Stimulated activated naive CD8-positive, alpha-beta T cell treated with anti-CD3 and anti-CD28 coated beads, Interleukin-15, amount 100 ng/mL, for 72 hours (primary cell): ENCODE data around the gene DGKE.
A peak's percentile ranks its signal among the peaks of the same experiment; 100 is the strongest.

Source experiments
- ATAC-seq: fragments of 150-1000 bp; cut with Tn5 transposase; 2 replicates; pipeline ENCODE4 v1.10.0; 2021; ENCODE audit warnings: mild to moderate bottlenecking, moderate library complexity
- DNase-seq, 2 donors: peaks; one replicate each; pipeline ENCODE4 v3.0.0; 2021 to 2022
- H3K27ac Mint-ChIP-seq, 2 donors: one replicate each; pipeline ENCODE4 v1.8.0; 2022; ENCODE audit warnings: mild to moderate bottlenecking in 2 of 2, mixed read lengths in 2 of 2, moderate library complexity in 2 of 2
- H3K27me3 Mint-ChIP-seq: one replicate; pipeline ENCODE4 v1.8.0; 2022; ENCODE audit warnings: mixed read lengths
- H3K4me1 Mint-ChIP-seq: one replicate; pipeline ENCODE4 v1.8.0; 2022; ENCODE audit warnings: mild to moderate bottlenecking, mixed read lengths
- H3K4me3 Mint-ChIP-seq, 2 donors: one replicate each; pipeline ENCODE4 v1.8.0; 2022; ENCODE audit warnings: mild to moderate bottlenecking in 2 of 2, mixed read lengths in 2 of 2, moderate library complexity in 1 of 2
- H3K9me3 Mint-ChIP-seq, 2 donors: one replicate each; pipeline ENCODE4 v1.8.0; 2022; ENCODE audit warnings: mixed read lengths in 2 of 2

The DGKE gene

GRCh38 chr17:56826611-56827414 is 7.1 kb upstream of the DGKE start:
- no peak for DNase-seq
- Mint-ChIP-seq H3K9me3 (no peaks in the 10 kb centered on the region), H3K27me3 (no peaks in the 10 kb centered on the region), H3K27ac (no peak overlapping the region), H3K4me1 (peaks cover 41% of the 10 kb centered on the region), H3K4me3 (no peak overlapping the region)
- no peak for ATAC-seq

DNA sequence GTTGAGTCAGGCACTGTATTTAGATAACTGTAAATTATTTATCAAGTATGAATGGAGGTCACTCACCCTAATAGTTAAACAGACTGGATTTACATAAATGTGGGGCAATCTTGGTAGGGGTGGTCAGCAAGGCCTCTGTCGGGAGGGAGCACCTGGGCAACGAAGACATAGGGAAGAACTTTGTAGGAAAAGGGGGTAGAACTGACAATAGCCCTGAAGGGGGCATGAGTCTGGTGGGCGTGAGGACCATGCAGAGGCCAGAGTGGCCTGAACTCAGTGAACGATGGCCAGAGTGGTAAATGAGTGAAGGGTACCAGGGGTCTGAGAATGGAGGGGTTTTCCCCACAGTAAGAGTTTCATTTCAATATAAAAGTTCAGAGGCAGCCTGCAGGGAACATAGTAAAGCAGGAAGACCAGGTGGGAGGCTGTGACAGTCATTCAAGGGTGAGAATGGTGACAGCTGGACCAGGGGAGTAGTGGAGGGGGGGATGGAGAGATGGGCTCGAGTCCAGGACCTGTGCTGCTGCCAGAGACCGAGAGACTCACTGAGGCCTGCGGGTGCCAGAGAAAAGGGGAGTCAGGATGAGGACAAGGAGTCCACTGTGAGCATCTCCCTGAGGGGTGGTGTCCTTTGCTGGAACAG is 3.1 kb upstream of the DGKE start:
- no peak overlapping the region for H3K27ac Mint-ChIP-seq
- no peak for DNase-seq

GRCh38 chr17:56831369-56832095 is 2.4 kb upstream of the DGKE start:
- H3K4me3 Mint-ChIP-seq: peak overlapping the region in 1 of 2 donors; percentile 91
- DNase-seq (no peak), ATAC-seq (no peak)
- H3K9me3 Mint-ChIP-seq: no peaks in the 10 kb centered on the region
- H3K27me3 Mint-ChIP-seq: no peaks in the 10 kb centered on the region
- peaks cover 57% of the 10 kb centered on the region for H3K4me1 Mint-ChIP-seq
- H3K27ac Mint-ChIP-seq: peak overlapping the region in 1 of 2 donors; percentile 34

More for the DNA sequence above, 3.1 kb upstream of the DGKE start:
- Mint-ChIP-seq H3K9me3 (no peaks in the 10 kb centered on the region), H3K27me3 (no peaks in the 10 kb centered on the region), H3K4me3 (peak overlapping the region in 1 of 2 donors; percentile 24), H3K4me1 (peaks cover 53% of the 10 kb centered on the region)
- no peak for ATAC-seq

GRCh38 chr17:56832446-56832845 is 1.5 kb upstream of the DGKE start:
- H3K4me1 Mint-ChIP-seq: peaks cover 66% of the 10 kb centered on the region
- peak overlapping the region; percentile 81 to 91 for H3K4me3 Mint-ChIP-seq
- ATAC-seq: no peak
- peak overlapping the region; percentile 27 to 95 for H3K27ac Mint-ChIP-seq
- DNase-seq: no peak
- no peaks in the 10 kb centered on the region for H3K9me3 Mint-ChIP-seq
- H3K27me3 Mint-ChIP-seq: no peaks in the 10 kb centered on the region

DNA sequence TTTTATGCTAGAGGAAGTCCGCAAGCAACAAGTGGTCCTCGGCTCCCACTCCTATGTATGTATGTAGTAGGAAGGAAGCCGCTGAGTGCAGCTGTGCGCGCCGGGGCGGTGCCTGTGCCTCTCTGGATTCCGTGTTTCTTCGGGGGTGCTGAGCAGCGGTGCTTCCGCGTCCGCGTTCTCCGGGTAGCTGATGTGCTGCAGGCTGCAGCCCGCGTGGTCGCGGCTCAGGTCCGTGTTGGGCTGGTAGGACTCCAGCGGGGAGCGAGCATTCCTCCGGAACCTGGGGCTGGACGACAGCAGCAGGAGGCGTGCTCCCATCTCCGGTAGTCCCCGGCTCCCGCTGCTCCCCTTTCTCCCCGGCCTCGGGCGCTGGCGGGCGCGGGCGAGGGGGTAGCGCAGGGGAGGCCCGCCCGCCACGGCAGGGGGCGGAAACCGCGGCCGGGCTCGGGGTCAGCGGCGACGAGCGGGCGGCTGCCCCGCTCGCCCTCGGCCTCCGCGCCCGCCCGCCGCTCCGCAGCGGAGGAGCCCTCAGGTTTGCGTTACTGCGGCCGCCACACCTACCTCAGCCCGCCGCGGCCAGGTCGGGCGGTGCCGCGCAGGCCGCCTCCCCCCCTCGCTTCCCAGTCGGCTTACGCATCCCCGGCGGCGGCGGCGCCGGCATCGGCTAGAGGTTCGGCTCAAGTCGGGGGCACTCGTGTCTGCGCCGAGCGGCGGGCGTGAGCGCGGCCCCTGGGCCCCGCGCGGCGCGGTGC is 718 bp upstream of the DGKE start:
- H3K4me1 Mint-ChIP-seq: peaks cover 74% of the 10 kb centered on the region
- peak overlapping the region; percentile 85 to 96 for H3K4me3 Mint-ChIP-seq
- H3K9me3 Mint-ChIP-seq: no peaks in the 10 kb centered on the region
- H3K27me3 Mint-ChIP-seq: no peaks in the 10 kb centered on the region
- peak overlapping the region; percentile 90 to 95 for H3K27ac Mint-ChIP-seq
- DNase-seq (peak; percentile 67 to 68), ATAC-seq (peak; percentile 77)

- peak; percentile 60 for ATAC-seq
- Mint-ChIP-seq H3K4me3 (peak overlapping the region; percentile 96), H3K9me3 (no peaks in the 10 kb centered on the region), H3K27ac (peak overlapping the region; percentile 93 to 98), H3K4me1 (peaks cover 71% of the 10 kb centered on the region), H3K27me3 (no peaks in the 10 kb centered on the region)
- DNase-seq: peak; percentile 77 to 79
Measured at GRCh38 chr17:56834380-56835263, 671 bp downstream of the DGKE start.

DNA sequence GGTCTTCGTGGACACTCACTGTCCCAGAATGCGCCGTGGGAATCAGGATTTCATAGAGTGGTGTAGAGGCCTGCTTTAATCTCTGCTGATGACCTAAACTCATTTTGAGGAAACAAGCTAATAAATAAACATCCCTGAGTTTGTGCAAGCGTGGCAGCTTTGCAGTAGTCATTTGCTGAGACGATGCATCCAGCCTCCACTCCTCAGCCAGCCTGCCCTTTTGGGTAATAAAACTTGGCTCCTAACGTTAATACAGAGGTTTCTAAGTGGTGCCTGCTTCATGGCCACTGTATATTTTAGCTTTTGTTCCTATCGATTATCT is 1.3 kb downstream of the DGKE start:
- H3K4me1 Mint-ChIP-seq: peaks cover 65% of the 10 kb centered on the region
- H3K27me3 Mint-ChIP-seq: no peaks in the 10 kb centered on the region
- no peak for DNase-seq
- no peaks in the 10 kb centered on the region for H3K9me3 Mint-ChIP-seq
- no peak for ATAC-seq
- H3K4me3 Mint-ChIP-seq: peak overlapping the region; percentile 96
- peak overlapping the region in 1 of 2 donors; percentile 93 for H3K27ac Mint-ChIP-seq

DNA sequence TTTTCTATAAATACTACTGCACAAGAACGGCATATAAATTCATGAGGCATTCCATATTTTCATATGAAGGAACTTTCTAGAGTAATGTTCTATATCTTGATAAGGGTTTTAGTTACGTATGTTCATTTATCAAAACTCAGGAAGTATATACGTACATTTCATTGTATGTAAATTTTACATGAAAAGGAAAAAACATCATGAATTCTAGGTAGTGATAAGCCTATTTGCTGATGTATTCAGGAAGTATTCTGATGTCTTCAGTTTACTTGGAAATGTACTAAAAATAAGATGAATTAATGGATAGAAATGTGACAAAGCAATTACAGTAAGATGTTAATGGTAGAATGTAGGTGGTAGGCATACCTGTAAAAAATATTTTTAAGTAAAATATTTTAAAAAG is 4.7 kb downstream of the DGKE start:
- DNase-seq (no peak), ATAC-seq (no peak)
- peaks cover 37% of the 10 kb centered on the region for H3K4me1 Mint-ChIP-seq
- H3K27me3 Mint-ChIP-seq: no peaks in the 10 kb centered on the region
- H3K27ac Mint-ChIP-seq: no peak overlapping the region
- no peaks in the 10 kb centered on the region for H3K9me3 Mint-ChIP-seq
- no peak overlapping the region for H3K4me3 Mint-ChIP-seq

DNA sequence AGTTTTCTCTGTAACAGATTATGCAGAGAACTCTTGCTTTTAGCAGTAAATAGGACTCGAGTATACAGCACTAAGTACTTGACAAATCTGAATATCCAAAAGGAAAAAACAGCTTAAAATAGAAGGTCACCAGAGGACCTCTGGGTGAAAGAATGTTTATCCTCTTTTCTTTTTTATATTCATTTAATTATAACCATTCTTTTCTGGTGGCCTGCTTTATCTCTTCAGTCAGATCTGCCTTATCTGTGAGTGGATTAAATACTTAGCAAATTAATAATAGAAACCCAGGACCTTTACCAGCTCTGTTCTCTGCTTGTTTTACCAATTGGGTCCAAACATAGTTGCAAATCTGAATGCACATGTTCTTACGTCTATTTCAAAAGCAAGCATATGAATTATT is 8.6 kb downstream of the DGKE start:
- no peak for DNase-seq
- H3K9me3 Mint-ChIP-seq: no peaks in the 10 kb centered on the region
- H3K27me3 Mint-ChIP-seq: no peaks in the 10 kb centered on the region
- H3K4me1 Mint-ChIP-seq: peaks cover 14% of the 10 kb centered on the region
- no peak overlapping the region for H3K27ac Mint-ChIP-seq
- ATAC-seq: no peak
- H3K4me3 Mint-ChIP-seq: no peak overlapping the region

- no peaks in the 10 kb centered on the region for H3K27me3 Mint-ChIP-seq
- H3K9me3 Mint-ChIP-seq: no peaks in the 10 kb centered on the region
- H3K4me1 Mint-ChIP-seq: peaks cover 12% of the 10 kb centered on the region
- no peak for DNase-seq
- no peak overlapping the region for H3K4me3 Mint-ChIP-seq
- no peak overlapping the region for H3K27ac Mint-ChIP-seq
- no peak for ATAC-seq
Measured at GRCh38 chr17:56845934-56846333, 12.0 kb downstream of the DGKE start.

GRCh38 chr17:56847106-56847505 is 13.2 kb downstream of the DGKE start:
- ATAC-seq (no peak), DNase-seq (no peak)
- peaks cover 13% of the 10 kb centered on the region for H3K4me1 Mint-ChIP-seq
- no peak overlapping the region for H3K4me3 Mint-ChIP-seq
- no peaks in the 10 kb centered on the region for H3K9me3 Mint-ChIP-seq
- no peaks in the 10 kb centered on the region for H3K27me3 Mint-ChIP-seq
- no peak overlapping the region for H3K27ac Mint-ChIP-seq

- Mint-ChIP-seq H3K4me3 (no peak overlapping the region), H3K9me3 (no peaks in the 10 kb centered on the region), H3K27ac (no peak overlapping the region), H3K27me3 (no peaks in the 10 kb centered on the region), H3K4me1 (peaks cover 13% of the 10 kb centered on the region)
- no peak for ATAC-seq
- DNase-seq: no peak
Measured at GRCh38 chr17:56849131-56849530, 15.2 kb downstream of the DGKE start.

DNA sequence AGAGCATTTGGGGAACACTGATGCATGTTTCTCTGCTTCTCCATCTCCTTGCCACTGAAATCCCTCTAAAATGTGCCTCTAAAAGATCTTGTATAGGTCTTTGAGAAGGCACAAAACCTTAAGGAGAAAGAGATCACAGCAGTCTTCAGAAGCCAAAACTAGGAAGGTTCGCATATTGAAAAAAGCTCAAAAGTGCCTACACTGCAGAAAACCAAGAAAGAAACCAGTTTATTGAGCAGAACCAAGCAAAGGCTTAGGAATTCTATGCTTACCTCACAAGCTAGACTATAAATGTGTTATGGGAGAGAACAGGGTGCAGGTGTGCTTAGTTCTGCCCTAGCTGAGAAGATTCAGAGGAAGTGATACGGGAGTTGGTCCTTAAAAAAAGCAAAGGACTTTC is 16.6 kb downstream of the DGKE start:
- ATAC-seq: no peak
- Mint-ChIP-seq H3K9me3 (no peaks in the 10 kb centered on the region), H3K27me3 (no peaks in the 10 kb centered on the region), H3K4me1 (peaks cover 13% of the 10 kb centered on the region), H3K27ac (no peak overlapping the region), H3K4me3 (no peak overlapping the region)
- no peak for DNase-seq

DNA sequence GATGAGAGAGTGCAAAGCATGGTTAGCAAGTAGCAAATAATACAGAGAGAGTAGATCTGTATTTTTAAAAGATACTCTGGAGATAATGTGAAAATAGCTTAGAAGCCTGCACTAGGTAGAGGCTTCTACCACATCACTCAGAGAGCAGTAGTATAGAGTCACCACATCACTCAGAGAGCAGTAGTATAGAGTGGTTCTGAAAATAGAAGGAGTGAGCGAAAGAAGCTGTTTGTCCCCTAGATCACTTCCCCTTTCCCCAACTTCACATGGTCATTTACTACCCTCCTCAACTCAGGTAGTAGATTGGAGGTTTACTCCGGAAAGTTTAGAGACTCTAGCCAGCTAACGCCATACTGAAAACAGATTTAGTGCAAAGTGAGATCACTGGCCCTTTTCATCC is 17.1 kb downstream of the DGKE start:
- DNase-seq (no peak), ATAC-seq (no peak)
- Mint-ChIP-seq H3K27ac (no peak overlapping the region), H3K27me3 (no peaks in the 10 kb centered on the region), H3K4me1 (peaks cover 13% of the 10 kb centered on the region), H3K4me3 (no peak overlapping the region), H3K9me3 (no peaks in the 10 kb centered on the region)

GRCh38 chr17:56861899-56862298 is 27.9 kb downstream of the DGKE start:
- Mint-ChIP-seq H3K4me1 (no peaks in the 10 kb centered on the region), H3K4me3 (no peak overlapping the region), H3K27ac (no peak overlapping the region), H3K9me3 (no peaks in the 10 kb centered on the region), H3K27me3 (no peaks in the 10 kb centered on the region)
- ATAC-seq (no peak), DNase-seq (no peak)
